Fibroblast of skin of right quadriceps (primary cell): Measurements from ENCODE around the gene EPS8L2.

Source experiments
- DNase-seq: peaks from one replicate; pipeline ENCODE4 v3.0.0-alpha.2; 2013

The EPS8L2 gene

DNA sequence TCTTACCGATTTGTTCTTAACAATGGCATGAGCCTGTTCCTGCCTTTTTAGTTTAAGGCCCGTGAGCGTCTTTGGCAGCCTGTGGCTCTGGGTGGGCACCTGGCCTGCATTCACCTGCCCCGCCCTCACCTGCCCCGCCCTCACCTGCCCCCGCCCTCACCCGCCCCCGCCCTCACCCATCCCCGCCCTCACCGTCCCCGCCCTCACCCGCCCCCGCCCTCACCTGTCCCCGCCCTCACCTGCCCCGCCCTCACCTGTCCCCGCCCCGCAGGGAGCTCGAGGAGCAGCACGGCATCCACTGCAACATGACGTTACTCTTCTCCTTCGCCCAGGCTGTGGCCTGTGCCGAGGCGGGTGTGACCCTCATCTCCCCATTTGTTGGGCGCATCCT is 57.0 kb downstream of the EPS8L2 start:
- no peak for DNase-seq

GRCh38 chr11:763549-764321 is 57.7 kb downstream of the EPS8L2 start:
- DNase-seq = no peak

DNA sequence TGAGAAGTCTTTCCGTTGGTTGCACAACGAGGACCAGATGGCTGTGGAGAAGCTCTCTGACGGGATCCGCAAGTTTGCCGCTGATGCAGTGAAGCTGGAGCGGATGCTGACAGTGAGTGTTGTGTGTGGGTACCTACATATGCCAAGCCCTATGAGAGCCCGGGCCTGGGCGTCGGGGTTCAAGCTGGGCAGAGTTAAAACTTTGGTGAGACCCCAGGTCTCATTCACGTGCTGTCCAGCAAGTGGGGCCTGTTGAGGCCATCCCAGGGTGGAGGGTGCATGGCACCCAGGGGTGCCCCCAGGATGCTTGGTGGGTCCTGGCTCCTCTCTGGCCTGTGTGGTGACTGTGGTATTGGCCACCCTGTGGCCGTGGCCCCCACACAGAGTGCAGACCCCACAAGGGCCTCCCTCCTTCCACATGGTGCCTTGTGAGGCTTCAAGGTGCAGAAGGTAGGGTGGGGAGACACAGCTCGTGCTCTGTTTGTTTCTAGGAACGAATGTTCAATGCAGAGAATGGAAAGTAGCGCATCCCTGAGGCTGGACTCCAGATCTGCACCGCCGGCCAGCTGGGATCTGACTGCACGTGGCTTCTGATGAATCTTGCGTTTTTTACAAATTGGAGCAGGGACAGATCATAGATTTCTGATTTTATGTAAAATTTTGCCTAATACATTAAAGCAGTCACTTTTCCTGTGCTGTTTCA is 58.4 kb downstream of the EPS8L2 start:
- DNase-seq = no peak

DNA sequence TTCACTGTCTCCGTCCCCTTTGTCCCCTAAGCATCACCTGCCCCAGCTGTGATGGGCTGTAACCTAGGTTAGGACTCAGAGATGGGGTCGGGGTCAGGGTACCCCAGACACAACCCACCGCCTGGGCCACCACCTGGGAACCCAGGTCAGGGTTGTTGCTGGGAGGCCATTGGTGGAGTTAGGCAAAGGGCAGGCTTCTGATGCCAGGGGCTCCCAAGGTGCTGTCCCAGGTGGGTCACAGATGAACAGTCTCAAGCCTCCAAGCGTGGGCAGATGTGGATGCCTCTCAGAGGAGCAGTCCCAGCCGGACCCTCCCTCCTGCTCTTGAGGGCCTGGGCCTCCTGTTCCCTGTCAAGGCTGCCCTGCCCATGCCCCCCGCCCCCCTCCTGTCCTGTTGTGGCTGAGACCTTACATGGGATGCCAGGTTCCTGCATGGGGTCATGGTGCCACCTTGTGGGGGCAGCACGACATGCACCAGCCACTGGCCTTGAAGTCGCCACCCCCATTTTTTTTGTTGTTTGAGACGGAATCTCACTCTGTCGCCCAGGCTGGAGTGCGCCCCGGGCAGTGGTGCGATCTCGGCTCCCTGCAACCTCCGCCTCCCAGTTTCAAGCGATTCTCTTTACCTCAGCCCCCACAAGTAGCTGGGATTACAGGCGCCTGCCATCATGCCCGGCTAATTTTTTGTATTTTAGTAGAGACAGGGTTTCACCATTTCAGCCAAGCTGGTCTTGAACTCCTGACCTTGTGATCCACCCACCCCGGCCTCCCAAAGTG is 59.2 kb downstream of the EPS8L2 start:
- peak; percentile 38 for DNase-seq

GRCh38 chr11:765802-766091 is 59.7 kb downstream of the EPS8L2 start:
- DNase-seq = no peak

- DNase-seq = no peak
Measured at GRCh38 chr11:766106-766935, 60.3 kb downstream of the EPS8L2 start.

- no peak for DNase-seq
Measured at GRCh38 chr11:766936-767210, 60.8 kb downstream of the EPS8L2 start.

DNA sequence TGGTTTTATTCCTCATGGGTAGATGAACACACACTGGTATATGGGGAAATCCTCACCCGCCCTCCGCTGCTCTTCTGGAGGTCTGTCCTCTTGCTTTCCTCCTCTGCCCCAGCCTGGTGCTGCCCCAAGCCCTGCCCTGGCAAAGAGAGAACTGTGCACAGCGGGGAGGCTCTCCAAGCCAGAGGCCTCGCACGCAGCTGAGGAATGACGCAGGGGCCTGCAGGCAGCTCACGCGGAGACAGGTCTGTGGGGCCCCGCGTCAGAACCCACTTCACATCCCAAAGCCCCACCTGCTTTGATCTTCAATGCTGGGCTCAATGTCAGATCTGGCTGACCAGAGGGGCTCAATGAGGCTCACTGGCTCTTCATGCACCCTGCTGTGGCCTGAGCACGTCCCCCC is 61.2 kb downstream of the EPS8L2 start:
- no peak for DNase-seq

GRCh38 chr11:769887-770641 is 64.0 kb downstream of the EPS8L2 start:
- DNase-seq = no peak

GRCh38 chr11:770642-771616 is 64.9 kb downstream of the EPS8L2 start:
- no peak for DNase-seq

GRCh38 chr11:771617-772204 is 65.7 kb downstream of the EPS8L2 start:
- no peak for DNase-seq

DNA sequence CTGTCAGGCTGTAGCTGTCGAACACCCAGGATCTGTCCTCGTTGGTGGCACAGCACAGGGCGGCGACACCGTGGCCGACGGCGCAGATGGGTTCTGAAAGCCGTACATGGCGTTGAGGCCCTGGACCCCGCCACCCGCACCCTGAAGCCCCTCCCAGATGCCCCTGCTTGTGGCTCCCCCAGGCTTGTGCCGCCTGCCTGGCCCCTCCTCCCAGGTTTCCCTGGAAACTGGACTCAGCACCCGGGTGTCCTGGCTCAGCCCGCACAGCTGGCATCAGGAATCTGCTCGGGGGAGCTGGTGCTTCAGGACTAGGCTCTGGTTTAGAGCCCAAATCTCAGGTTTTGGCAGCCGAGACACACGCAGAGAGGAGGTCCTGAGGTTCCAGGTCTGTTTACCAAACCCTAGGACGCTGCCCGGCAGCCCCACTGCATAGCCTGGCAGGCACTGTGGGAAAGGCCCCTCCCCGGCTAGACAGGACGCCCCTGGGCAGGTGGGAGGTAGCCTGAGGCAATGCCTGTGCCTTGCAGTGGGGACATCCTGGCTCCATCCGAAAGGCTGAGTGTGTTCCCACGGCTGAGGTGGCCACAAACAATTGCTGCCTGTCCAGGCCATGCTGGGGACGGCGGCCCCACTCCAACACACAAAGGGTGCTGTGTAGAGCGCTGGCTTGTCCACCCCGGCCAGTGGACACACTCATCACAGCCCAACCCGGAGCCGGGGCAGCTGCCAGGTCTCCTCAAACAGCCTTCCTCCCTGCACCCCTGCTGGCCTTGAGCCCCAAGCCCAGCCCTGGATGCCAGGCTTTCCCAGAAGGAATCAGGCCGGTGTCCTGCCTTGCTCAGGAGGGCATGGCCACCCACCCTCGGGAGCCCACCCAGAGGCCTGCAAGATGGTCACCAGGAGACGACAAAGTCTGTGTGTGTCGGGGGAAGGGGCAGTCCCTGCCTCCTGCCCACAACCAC is 66.7 kb downstream of the EPS8L2 start:
- no peak for DNase-seq

GRCh38 chr11:773425-773824 is 67.4 kb downstream of the EPS8L2 start:
- DNase-seq = no peak

DNA sequence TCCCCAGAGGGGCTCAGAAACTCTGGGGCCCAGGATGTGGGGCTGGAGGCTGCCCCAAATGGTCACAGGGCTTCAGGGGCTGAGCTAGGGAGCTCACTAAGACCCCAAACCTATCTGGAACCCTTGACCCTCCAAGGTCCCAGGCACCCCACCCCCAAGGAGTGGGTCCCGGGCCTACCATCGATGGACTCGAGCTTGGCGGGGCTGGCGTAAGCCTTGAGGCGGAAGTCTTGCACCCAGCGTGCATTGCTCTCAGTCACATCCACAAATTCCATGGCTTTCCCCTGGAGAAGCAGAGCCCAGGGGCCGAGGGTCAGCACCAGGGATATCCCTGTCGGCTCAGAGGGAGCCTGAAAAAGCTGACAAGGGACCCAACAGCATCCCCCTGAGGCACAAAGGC is 67.8 kb downstream of the EPS8L2 start:
- DNase-seq = no peak

DNA sequence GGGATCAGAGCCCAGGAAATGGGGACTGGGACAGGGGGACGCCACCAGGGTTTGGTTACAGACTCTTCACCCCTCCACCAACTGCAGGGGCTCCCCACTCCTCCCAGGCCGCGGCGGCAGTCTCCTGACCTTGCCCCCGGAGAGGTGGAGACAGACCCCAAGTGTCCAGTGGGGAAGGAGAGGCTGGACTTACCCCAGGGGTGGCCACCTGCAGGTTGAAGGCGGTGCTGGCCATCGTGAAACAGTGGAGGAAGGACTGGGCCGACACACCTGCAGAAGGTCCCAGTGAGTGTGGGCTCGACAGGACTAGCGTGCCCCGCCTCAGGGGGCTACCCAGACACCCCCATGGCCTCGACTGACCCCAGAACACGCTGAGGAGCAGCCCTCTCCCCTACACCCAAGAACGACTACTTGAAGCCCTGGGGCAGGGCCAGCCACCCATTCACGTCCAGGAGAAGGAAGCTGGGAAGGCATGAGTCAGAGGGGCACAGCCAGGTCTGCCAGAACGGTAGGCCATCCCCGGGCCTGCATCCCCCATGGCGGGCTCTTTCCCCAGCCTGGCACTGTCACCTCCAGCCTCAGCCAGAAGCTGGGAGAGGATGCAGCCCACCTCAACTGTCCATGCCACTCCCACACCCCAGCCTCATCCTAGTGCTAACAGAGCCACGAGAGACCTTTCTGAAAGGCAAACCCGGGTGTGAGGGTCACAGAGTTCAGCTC is 69.0 kb downstream of the EPS8L2 start:
- no peak for DNase-seq

GRCh38 chr11:776263-776560 is 70.2 kb downstream of the EPS8L2 start:
- DNase-seq = no peak

GRCh38 chr11:776561-777287 is 70.7 kb downstream of the EPS8L2 start:
- DNase-seq = no peak
